ENCODE data around the gene TBPL1.
"Not testable (repeated sequence)": the region's sequence is repeated elsewhere in the genome, so short reads cannot be mapped to it uniquely, and the experiment has no call there.

The TBPL1 gene

DNA sequence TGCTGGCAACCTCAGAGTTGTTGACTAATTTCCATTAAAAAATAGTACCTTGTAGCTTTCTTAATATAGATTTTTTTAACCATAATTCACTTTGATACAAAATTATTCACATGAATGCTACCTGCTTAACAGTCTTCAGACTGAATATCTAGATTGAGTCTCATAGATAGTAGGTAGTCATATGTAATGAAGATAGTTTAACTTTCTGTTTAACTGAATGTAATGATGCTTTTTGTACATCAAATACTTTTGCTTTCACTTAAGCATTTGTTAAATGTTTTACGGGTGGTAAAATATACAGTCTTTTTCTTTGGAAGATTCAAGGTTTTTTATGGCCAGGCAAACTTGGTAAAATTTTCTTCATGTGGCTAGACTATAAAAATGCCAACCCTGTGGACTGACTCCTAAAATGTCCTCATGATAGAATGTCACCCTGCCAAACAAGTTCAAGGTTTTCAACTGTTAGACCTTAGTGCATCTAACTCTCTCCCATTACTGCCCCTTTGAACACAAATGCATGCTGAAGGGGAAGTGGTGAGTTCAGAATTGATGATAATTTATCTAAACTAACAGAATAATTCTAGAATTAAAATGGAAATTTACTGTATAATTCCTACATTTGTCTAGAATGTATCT, 16.4 kb downstream of the TBPL1 start:
- FAIRE-seq (no peak), DNase-seq (ENCODE audit: extremely low spot score, insufficient read length, low read depth) (no peak)

DNA sequence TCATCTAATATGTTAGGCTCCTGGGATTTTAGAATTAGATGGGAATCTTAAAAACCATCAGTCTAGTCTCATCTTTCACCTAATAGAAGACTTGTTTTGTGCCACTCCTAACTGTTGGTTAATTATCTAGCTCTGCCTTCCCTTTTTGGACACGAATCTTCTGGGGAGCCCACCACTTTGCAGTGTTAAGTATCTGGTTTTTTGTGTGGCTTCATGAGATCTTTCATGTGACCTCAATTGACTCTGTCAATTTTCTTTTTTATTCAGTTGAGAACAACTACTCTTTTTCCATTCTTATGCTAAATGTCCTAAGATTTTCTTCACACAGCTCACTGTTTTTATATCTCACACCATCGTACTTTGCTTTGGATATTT, 16.9 kb downstream of the TBPL1 start:
- DNase-seq (ENCODE audit: extremely low spot score, insufficient read length, low read depth): no peak
- peak; percentile 9 for FAIRE-seq

DNA sequence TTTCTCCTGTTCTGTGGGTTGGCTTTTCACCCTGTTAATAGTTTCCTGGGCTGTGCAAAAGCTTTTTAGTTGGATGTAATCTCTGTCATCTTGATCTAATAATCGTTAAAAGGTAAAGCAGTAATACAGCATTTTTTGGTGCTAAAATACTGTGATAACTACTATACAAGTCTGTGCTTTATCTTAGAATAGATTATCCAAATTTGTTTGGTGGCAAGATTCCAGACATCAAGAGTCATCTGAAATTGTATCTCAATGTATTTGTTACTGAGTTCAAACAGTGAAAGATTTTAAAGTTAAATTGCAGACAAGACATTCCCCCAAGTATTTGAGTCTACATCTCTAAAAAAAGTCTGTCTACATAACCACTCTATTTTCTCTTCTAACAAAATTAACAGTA, 18.8 kb downstream of the TBPL1 start:
- DNase-seq (ENCODE audit: extremely low spot score, insufficient read length, low read depth): no peak
- FAIRE-seq: no peak

DNA sequence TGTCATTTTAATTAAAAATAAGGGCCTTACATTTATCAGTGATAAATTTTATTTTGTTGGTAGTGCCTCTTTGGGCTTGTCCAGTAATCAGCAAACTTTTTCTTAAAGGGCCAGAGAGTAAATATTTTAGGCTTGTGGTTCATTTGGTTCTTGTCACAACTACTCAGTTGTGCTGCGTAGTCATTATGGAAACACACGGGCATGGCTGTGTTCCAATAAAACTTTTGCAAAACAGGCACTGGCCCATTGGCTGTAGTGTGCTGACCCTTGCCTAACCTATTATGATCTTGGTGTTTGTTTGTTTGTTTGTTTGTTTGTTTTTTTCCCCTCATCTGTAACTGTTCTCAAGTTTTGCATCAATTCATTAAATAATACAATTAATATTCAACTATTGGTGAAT, 19.4 kb downstream of the TBPL1 start:
- no peak for FAIRE-seq
- DNase-seq (ENCODE audit: extremely low spot score, insufficient read length, low read depth): no peak

DNA sequence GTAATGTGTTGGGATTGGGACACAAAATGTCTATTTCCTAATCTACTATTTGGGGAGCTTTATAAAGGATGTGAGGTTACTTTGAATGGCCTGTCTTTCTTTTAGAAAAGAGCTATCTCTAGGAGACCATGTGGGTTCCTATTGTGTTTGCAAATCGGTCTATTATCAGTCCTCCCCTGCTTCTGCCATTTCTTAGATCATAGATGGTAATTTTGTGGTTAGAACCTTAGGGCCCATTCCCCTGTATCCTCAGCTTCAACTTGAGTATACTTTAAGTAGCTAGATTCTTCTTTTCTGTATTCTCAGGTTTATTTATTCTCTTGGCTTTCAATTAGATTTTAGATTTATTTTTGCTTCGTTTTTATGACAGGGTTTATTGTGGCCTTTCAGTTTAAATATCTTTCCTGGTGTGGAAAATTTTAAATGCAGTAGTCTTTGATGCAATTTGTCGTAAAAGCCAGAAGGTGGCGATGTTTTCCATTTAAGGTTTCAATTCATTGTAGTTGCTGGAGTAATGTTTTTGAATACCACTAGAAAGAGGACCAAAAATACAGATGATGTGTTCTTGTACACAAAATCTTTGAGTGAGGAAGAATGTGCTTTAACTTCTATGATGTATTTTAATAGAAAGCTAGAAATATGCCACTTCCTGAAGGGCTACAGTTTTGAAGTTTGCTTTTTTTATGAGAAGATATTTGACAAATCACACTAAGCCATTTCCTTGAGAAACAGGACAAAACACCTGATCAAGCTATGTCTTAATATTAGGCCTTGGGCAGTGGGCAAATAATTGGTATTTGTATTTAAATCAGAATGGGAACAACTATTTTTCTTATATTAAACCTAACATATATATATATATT, 20.3 kb downstream of the TBPL1 start:
- DNase-seq (ENCODE audit: extremely low spot score, insufficient read length, low read depth): no peak
- peak; percentile 88 for FAIRE-seq

DNA sequence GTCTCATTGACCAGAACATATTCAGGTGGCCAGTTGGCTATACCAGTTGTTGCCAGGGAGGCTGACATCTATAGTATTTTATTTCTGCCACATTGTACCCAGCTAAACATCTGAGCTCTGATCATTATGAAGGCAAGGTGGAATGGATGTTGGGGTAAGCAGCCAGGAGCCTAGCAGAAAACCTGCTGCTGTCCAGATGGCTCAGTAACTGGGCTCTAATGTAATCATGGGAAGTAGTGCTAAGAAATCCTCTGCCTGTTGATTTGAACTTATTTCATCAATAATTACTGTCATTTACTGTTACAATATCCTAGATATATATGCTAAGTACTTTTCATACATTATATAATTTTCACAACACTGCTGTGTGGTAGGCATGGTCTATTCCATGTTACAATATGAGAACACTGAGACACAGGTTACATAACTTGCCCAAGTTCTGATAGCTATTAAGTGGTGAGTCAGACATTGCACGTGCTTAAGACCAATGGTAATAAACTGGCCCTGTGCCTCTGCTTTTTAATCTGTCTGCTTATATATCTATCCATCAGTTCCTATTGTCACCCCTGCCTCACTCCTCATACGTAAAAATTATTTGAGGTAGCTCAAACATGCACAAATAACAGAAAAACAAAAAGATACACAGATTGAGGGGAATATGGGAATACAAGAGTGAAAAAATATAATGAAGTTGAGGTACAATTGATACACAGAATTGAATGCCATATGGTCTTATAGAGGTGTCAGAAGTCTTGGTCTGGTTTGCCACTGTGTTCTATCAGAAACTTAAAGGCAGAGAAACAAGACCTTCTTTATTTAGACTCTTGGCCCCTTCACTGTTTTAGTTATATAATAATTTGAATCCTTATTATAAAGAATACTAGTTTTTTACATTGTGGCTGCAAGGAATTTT, 25.2 kb downstream of the TBPL1 start:
- peak; percentile 61 for FAIRE-seq
- no peak for DNase-seq (ENCODE audit: extremely low spot score, insufficient read length, low read depth)

DNA sequence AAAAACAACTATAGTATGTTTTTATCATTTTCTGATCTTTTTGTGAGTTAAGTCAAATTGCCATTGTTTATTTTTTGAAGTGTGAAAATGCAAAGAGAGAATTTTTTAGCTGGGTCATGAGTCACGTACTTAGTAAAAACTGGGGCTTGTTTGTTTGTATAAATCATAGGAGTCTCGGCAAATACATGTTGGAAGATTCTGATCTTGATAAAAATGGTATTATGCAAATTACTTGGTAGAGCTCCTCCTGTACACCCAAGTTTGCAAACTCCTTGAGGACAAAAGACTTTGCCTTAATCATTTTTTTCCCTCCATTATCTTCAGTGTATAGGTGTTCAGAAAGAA, 25.8 kb downstream of the TBPL1 start:
- FAIRE-seq (no peak), DNase-seq (ENCODE audit: extremely low spot score, insufficient read length, low read depth) (no peak)

DNA sequence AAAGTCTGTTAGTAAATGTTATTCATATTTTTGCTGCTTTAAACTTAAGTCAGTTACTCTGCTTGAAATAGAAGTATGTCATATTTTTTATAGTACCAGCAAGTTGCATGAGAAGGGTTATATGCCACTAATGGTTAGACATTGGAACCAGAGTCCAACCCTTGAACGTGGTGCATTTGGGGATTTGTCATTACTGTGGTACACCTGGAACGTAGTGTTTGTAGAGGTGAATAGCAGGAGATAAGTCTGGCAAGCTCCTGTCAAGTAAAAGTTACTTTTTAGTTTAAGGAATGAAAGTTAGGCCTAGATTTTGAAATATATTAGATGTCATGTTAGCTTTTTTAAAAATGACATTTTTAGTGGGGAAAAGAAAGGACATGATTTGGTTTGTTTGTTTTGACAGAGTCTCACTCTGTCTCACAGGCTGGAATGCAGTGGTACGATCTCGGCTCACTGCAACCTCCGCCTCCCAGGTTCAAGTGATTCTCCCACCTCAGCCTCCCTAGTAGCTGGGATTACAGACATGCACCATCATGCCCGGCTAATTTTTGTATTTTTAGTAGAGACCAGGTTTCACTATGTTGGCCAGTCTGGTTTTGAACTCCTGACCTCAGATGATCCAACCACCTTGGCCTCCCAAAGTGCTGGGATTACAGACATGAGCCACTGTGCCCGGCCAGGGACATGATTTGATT, 26.4 kb downstream of the TBPL1 start:
- not testable (repeated sequence) for DNase-seq (ENCODE audit: extremely low spot score, insufficient read length, low read depth); FAIRE-seq

DNA sequence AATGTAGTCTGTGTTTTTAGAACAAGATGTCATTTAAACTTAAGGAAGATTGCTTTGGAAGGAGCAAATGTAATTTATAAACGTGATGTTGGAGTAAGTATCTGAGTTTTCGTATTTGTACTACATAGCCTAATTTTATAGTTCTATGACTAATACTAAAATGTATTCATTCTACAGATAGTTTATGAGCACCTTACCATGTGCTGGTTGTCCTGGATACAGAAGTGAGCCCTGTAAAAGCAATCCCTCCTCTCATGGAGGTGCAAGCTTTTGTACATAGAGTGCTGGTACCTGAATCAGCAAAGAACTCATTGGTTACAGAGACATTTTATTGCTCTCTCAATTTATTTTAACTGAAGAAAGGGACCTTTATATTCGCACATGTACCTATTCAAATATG, 27.1 kb downstream of the TBPL1 start:
- FAIRE-seq (no peak), DNase-seq (ENCODE audit: extremely low spot score, insufficient read length, low read depth) (no peak)

DNA sequence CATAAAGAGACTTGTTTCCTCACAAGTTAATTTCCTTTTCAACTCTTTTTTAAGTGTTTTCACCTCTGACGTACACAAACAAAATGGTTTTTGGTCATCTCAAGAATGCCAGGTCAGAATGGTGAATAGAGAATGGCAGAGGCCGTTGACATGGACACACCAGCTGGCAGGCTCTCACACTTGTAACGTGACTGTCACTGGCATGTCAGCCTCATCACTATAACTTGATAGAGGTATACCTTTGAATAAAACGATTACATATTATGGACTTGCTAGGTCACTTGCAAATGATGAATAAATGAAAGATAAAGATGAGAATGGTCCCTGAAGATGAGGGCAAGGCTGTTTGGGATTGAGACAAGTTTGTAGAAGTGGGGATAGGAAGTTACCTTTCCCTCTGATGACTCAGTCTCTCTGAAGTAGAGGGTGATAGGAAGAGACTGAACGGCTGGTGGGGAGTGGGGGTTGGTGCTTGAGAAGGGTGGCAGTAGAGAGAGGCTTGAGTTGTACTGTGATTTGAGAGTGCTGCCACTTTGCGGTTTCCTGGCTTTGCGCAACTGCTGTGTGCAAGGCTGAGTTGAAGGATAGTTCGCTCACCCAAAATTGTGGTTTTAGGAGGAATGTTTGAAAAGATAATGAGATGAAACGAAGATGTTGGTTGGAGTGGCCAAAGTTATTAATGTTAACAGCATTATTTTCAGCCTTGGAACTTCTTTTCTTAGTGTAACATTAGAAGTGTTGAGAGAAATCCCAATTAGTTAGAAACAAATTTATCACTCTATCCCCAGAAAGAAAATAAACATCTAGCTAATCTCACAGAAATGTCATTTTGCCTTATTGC, 30.3 kb downstream of the TBPL1 start:
- no peak for FAIRE-seq
- no peak for DNase-seq (ENCODE audit: extremely low spot score, insufficient read length, low read depth)

DNA sequence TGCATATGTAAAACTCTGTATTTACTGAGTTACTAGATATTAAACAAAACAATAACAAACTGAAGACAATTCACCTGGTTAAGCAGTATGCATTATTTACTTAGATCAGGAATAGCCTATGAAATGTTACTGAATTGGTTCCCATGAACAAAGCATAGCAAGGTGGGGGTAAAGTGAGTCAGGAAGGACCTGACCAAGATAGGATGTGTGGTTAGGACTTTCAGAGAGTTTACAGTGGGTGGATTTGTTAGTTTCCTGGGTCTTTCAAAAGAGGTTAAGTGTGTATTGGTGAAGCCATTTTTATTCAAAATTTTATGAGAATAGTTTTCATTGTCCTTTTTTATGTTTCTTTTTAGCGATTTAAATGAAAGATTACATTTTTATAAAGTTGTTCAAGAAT, 32.9 kb downstream of the TBPL1 start:
- DNase-seq (ENCODE audit: extremely low spot score, insufficient read length, low read depth): no peak
- no peak for FAIRE-seq

DNA sequence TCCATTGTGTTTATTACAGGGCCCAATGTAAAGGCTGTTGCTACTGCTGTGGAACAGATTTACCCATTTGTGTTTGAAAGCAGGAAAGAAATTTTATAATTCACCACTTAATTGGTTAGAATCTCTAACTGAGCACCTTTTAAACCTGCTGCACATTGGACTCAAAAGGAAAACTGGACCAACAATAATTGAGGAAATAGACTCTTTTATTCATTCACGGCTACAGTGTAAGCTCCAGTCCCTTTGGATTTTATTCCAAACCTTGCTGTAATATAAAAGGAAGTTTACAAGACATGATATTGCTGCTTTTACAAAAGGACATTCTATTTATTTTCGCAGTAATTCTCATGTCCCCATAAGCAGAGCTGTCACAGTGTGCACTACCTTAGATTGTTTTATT, 33.9 kb downstream of the TBPL1 start:
- peak; percentile 47 for FAIRE-seq
- no peak for DNase-seq (ENCODE audit: extremely low spot score, insufficient read length, low read depth)

DNA sequence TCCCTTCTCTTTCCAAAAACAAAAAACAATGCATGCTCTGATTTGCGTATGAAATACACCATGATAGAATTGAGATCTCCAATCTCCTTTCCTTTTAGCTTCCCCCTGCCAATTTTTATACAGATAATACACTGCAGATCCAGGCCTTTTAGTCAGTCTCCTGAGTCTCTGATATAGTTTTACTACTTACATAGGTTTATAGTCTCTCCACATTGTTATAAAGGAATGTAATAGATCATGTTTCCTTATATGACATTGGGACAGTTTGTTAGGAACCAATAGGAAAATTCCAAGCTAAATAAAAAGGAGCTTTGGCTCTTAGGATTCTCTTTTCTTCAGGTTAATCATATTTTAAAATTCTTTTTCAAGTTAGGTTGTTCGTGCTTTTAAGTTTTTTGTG, 36.5 kb downstream of the TBPL1 start:
- DNase-seq (ENCODE audit: extremely low spot score, insufficient read length, low read depth) (no peak), FAIRE-seq (no peak)

DNA sequence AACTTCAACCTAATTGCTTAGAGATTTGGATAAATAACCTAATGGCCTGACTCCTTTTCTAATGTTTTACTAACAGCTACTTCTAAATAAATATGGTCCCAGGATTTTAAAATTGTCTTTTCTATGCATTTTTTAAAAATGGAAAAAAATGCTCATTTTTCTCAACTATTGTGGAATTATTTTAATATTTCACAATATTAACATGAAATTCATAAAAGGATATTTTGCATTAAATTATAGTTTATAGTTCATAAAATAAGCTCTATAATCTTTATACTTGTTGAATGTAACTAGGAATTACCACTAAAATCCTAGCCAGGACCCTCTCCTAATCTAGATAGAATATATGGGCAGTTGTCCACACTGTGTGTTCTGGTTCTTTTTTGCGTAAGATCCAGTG, 37.3 kb downstream of the TBPL1 start:
- FAIRE-seq (no peak), DNase-seq (ENCODE audit: extremely low spot score, insufficient read length, low read depth) (no peak)

DNA sequence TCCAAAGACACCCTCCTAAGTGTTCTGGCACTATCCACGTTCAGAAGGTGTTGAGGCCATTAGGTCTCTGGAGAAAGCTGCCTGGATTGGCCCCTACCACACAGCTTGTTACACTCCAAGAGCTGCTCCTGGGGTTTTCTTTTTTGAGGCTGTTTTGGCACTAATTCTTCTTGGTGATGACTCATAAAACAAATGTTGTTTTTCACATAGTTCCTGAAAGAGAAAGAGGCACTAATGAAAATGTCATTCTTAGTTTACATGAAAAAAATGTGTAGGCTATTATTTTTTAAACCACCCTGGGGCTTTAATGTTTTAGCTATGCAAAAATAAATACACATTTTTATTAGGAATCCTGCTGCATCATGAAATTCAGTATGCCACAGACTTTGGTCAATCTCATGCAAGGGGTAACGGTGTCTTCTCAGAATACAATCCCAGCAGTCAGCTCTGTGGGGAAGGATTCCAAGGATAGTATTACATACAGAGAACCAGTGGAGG, 38.1 kb downstream of the TBPL1 start:
- FAIRE-seq (no peak), DNase-seq (ENCODE audit: extremely low spot score, insufficient read length, low read depth) (no peak)

DNA sequence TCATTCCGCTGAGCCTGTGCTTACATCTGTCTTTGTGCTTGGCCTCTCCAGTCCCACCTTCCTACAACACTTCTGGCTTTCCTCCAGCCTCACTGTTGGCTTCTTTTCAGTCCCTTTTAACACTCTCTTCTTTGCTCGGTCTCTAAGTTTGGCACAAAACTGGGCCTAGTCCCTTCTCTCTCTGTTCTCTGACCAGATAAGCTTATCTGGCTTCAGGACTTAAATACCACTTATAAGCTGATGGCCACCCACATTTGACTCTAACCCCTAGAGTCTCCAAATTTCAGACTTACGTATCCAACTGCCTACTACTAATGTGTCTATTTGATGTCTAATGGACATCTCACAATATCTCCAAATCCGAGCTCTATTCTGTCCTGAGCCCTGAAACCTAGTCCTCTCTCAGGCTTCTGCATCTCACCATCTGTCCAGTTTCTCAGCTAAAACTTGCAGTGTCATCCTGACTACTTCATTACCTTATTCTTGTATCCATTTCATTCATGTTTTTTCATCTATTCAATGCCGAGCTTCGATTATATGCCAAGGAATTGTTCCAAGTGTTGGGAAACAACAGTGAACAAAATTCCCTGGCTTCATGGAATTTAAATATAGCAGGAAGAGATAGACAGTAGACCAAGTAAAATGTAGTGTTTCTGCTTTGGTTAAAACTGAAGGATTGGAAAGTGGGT, 40.1 kb downstream of the TBPL1 start:
- DNase-seq (ENCODE audit: extremely low spot score, insufficient read length, low read depth) (no peak), FAIRE-seq (no peak)

DNA sequence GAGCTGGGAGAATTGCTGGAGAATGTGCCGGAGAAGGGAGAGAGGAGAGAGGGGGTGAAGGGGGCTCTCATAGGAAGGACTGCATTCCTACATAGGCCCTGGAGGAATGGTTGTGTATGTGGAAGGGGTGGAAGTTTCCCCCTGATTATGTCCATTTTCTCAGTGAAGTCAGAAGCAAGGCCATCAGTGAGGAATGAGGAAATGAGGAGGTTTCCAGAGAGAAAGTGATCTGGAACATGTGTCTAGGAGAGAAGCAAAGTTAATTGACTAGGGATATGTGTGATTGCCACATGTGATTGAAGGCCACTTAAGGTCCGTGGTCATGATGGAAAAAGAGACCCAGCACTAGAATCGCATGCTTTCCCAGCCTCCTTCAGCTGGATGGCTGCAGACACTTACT, 42.3 kb downstream of the TBPL1 start:
- FAIRE-seq (no peak), DNase-seq (ENCODE audit: extremely low spot score, insufficient read length, low read depth) (no peak)

DNA sequence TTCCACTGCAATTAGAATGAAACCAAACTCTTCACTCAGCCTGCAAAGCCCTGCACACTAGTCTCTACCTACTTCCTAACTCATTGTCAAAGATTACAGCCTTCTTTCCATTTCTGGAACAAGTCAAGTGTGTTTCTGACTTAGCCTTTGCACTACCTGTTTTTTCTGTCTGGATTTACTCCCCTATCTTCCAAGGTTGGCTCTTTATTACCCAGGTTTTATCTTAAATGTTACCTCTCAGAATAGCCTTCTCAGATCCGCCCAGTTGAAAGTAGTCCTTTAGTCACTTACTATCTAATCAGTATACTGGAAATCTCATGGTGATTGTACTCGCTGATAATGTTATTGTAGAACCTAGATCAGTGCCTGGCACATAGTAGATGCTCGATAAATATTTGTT, 42.7 kb downstream of the TBPL1 start:
- no peak for DNase-seq (ENCODE audit: extremely low spot score, insufficient read length, low read depth)
- no peak for FAIRE-seq

DNA sequence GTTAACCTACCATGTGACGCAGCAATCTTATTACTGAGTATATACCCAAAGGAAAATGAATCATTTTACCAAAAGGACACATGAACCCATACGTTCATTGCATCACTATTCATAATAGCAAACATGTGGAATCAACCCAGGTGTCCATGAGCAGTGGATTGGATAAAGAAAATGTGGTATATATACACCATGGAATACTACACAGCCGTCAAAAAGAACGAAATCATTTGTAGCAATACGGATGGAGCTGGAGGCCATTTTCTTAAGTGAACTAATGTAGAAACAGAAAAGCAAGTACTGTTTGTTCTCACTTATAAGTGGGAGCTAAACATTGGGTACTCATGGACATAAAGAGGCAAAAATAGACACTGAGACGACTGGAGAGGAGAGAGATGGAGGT, 44.2 kb downstream of the TBPL1 start:
- no peak for FAIRE-seq
- no peak for DNase-seq (ENCODE audit: extremely low spot score, insufficient read length, low read depth)
